Spleen (tissue), 7 donors: Measurements from ENCODE around the gene ABCA4.

Experiments
- CTCF ChIP-seq, 11 experiments: fragments of 200-600 bp in 7 of 11; fragments of 450-650 bp in 4 of 11; sonication (generic) in 4 of 11; IDR thresholded peaks in 8 of 11; conservative IDR thresholded peaks in 3 of 11; 1 replicate in 7 of 11; 2 replicates in 4 of 11; pipeline versions ENCODE4 v1.4.0 to v1.8.0; 2016 to 2021; ENCODE audit warnings: antibody characterized with exemption in 11 of 11, inconsistent platforms in 4 of 11, mild to moderate bottlenecking in 1 of 11
- POLR2A ChIP-seq, 3 donors: fragments of 450-650 bp; IDR thresholded peaks; one replicate each; pipeline ENCODE4 v1.5.1; 2017; ENCODE audit warnings: antibody characterized with exemption in 3 of 3, mild to moderate bottlenecking in 1 of 3
- donor health status: DM: no; HTN: no; CAD: no; lungs with moderate emphysema.
- donor health status: DM: no; HTN: no; CAD: no.
- donor health status: DM: no; HTN: no; CAD: no.

DNA sequence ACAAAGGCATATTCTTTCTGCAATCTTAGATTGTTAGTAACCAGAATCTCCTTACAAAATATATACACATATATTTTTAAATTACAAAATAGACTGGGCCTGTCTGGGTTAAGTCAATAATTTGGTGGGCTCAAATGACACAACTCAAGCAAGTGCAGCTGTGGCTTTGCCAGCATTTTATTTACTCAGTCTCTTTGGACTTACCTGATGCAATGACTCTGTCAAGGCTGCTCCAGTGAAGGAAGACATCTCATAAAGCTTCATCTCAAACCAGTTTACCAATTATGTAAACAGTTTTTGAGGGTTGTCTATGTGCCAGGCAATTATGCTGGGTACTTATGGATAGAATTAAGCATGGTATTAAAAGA, 22.8 kb upstream of the ABCA4 start:
- TF ChIP-seq POLR2A (IDR thresholded peaks at IDR 0.05) (no peak), CTCF (IDR thresholded peaks at IDR 0.05 in 8 of 11, conservative IDR thresholded peaks at IDR 0.05 in 3 of 11) (no peak)
